ENCODE measurements around the gene SVIL.
"Not testable (repeated sequence)": the region's sequence is repeated elsewhere in the genome, so short reads cannot be mapped to it uniquely, and the experiment has no call there.

The SVIL gene

GRCh38 chr10:29649561-29650551, 15.1 kb upstream of the SVIL start:
- DNase-seq (ENCODE audit: low spot score): no peak

DNA sequence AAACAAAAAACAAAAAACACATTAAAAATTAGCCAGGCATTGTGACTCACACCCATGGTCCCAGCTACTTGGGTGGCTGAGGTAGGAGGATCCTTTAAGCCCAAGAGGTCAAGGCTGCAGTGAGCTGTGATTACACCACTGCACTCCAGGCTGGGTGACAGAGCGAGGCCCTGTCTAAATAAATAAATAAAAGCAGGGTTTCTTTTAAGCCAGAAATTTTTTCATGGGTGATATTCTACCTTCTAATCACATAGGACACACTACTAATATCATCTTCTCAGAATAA, 14.2 kb upstream of the SVIL start:
- no peak for DNase-seq (ENCODE audit: low spot score)

DNA sequence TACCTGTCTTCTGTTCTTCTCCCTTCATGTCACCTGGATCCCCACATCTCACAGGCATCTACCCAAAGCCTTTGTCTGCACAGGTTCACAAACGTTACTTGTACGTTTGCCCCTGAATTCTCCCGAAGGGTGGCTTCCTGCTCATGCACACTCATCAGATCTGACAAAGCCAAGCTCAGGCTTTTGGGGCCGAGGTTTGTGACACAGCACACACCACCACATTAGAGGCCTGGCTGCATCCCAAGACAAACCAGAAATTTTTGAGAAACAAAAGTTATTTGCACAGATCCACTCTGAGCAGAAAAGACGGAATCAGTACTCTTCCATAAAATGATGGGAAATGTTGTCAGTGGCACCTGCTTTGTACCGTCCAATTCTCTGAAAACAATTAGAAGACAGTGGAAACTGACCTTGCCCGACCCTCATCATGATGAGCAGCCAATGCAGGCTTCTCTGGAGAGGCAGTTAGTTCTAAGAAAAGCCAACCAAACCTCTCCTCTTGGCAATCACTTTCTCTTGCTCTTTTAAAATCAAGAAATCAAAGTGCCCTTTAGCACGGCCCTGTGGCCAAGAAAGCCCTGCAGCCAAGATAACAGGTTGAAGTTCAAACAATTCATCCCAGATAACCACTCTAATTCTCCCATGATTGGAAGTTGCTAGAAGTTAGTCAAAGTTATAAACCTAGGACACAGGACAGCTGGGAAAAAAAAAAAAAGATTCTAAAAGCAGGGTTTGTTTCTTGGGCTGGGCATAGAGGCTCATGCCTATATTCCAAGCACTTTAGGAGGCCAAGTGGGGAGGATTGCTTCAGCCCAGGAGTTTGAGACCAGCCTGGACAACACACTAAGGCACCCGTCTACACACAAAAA, 13.6 kb upstream of the SVIL start:
- DNase-seq (ENCODE audit: low spot score): no peak

GRCh38 chr10:29647478-29647877, 12.7 kb upstream of the SVIL start:
- no peak for DNase-seq (ENCODE audit: low spot score)

- DNase-seq (ENCODE audit: low spot score): no peak
These were observed 12.2 kb upstream of the SVIL start for GRCh38 chr10:29646960-29647461.

DNA sequence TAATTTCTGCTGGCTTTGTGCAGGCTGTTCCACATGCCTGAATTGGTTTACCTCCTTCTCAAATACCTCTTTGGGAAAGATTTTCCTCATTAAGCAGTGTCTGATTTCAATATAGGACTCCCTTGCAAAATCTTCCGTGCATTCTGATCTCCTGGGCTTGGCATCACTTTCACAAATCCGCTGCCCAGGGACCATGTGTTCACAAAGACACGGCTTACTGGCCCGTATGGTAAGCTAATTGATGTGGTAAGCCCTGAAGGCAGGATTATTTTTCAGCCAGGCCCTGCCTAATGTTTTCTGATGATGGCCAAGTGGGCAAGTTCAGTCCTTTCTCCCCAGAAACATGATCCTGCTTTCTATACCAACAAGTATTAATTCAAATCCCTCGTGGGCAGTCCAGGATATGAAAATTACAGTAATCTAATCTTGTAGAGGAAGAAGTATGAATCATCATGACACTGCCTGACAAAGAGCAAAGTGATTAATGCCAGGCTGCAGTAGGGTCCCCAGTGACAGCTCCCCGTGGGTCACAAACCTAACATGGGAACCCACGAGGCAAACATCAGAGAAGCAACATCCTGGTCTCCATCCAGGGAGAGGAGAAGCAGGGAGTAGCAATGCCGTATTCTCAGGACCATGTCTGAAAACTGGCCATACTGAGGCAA, 11.6 kb upstream of the SVIL start:
- no peak for DNase-seq (ENCODE audit: low spot score)

DNA sequence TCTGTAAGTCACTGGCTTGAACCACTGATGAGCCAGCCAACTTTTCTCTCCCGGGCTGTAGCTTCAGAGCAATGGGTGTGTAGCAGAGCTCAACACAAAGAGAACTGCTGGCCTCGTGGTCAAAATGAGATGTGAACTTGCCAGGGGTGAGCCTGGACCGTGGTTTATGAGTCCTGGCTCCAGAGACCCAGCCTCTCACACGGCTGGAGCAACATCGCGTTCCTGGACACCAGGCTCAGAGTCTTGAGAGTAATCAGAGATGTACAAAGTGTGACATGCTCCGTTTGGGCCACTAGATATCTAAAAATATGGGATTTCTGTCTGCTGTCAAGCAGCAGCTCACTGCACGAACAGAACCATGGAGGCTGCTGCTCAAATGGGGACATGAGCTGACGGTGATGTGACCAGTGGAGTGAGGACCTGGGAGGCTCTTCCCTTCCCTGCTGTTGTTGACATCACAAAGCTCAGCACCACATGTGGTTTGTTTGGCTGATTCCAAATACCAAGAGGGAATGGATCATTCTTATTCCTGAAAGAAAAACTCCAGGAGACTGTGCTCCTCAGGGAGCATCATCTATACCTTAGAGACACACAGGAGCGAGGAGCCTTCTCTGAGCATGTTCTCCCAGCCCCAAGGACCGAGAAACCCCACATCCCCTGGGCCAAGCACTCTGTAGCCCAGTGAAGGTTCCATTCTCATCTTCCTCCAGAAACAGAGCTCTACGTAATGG, 9.2 kb upstream of the SVIL start:
- no peak for DNase-seq (ENCODE audit: low spot score)

DNA sequence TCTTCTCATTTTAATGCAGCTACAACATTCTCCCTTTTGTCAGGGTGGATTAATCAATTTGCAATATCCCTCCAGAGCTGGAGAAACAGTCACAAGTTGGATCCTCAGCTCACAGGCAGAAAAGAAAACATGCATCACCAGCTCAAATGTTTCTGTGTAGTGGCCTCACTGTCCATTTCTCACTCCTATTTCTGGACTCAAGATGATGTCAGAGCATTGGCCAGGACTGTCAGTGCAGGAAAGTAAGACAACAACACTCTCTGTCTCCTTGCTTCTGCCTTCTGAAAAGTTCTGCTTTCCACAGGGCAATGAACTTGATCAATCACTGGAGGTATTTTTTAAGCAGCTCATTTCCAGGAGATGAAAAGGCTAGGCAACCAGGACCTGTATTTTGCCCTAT, 8.2 kb upstream of the SVIL start:
- no peak for DNase-seq (ENCODE audit: low spot score)

DNA sequence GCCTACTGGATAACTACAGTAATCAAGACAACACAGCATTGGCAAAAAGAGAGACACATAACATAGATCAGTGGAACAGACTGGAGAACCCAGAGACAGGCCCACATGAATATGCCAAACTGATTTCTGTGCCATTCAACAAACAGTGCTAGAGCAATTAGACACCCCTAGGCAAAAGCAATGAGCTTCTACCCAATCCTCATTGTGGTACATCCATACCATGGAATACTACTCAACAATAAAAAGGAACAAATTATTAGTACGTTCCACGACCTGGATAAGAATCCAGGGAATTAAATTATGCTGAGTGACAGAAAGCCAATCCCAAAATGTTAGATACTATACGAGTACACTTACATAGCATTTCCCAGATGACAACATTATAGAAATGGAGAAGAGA, 2.8 kb upstream of the SVIL start:
- DNase-seq (ENCODE audit: low spot score): no peak

DNA sequence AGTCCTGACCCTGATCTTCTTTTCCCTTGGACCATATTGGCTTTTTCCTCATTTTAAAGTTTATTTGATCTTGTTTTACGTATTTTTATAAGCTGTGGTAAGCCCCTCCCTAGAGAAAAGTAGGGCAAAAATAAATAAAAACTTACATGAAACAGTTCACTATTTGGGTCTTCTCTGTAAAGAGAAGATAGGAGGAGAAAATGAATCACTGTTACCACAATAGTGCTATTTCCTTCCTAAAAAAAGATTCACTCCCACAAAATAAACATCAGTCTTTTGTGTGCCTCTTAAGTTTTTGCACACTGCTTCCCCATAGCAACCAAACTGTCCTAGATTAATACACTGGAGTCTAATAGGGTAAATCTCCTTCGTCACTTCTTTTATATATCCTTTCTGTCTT, 1.4 kb upstream of the SVIL start:
- DNase-seq (ENCODE audit: low spot score): no peak

- no peak for DNase-seq (ENCODE audit: low spot score)
These were observed 957 bp upstream of the SVIL start for GRCh38 chr10:29635711-29636144.

- no peak for DNase-seq (ENCODE audit: low spot score)
These were observed 666 bp downstream of the SVIL start for GRCh38 chr10:29634105-29634504.

DNA sequence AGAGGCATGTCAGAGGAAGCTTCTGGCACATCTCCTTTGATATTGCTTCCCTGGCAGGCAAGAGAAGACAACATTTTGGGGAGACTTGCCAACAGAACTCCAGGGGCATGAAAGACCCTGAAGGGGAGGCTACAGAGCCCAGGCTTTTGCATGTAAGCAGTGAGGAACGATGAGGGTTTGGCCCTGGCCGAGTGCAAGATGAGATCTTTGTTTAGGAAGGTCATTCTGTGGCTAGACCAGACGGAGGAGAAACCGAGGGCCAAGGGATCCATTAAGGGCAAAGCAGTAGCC, 3.8 kb downstream of the SVIL start:
- no peak for DNase-seq (ENCODE audit: low spot score)

DNA sequence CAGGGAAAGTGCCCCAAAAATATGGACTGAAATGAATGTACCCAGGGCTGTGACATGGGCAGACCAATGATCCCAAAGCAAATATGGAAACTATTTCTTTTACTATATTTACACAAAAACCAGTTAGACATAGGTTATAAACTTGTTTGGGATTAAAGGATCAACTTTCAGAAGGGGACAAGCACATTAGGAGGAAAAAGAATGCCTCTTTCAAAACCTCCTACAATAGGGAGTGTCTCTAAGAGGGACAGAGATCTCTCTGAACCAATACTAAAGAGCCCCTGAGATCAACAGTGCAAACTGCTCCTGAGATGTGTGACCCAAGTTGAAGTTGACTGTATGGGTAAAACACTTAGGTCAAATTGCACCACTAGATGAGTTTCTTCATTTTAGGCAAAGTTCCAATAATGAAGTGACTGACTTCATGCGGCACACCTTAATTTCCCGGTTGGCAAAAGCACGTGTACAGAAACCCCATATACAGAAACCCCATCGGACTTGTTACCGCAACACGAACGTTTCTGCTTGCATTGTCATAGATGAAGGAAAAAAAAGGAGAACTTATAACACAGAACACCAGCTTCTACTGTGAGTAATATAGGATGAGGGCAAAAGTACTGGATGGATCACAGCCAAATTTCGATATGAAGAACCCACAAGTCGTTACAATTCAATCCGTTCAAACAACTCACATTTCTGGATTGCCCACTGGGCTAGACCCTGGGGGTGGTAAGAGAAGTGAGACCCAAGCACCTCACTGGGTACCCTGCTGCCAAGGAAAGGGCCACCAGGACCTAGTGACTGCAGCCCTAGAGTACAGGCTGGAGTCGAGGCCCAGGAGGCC, 4.3 kb downstream of the SVIL start:
- no peak for DNase-seq (ENCODE audit: low spot score)

DNA sequence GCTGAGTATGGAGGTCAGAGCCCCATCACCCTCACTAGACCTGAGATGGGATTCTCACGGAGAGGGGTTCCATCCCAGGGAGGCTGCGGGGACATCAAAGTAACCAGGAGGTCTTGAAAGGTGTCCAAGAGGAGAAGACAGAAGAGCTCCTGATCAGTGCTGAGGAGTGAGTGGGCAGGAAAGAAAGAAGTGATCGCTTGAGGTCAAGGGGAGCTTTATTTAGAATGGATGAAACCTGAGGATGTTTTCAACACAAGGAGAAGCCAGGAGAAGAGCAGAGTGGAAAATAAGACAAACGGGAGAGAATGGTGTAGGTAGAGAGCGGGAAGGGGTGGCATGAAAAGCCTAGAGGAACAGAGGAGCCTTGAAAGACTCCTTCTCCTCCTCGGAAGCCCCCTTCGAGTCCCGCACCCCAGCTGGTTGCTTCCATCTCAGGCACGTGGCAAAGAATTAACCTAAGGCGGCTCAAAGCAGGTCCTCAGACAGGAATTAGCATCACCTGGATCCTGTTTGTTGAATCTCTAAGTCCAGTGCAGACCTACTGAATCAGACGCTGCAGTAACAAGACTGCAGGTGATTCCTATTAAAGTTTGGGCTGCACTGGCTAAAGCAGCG, 5.8 kb downstream of the SVIL start:
- DNase-seq (ENCODE audit: low spot score): no peak

DNA sequence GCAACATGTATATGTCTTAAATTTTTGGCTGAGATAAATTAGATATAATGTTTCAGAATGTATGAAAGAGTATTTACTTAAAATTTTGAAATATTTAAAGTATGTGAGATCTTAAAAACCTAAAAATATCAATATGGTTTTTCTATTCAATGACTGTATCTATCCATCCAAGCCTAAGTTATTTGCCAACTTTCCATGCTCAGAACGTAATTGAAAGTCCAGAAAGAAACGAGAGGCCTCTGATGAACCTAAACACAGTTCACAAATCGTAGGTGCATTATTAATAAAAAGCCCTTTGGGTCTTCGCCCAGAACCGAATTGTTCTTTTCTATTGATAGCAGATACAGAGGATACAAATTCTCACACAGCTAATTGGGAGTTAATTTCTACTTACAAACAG, 6.5 kb downstream of the SVIL start:
- DNase-seq (ENCODE audit: low spot score): no peak

GRCh38 chr10:29627201-29628132, 7.3 kb downstream of the SVIL start:
- DNase-seq (ENCODE audit: low spot score): no peak

GRCh38 chr10:29624357-29624756, 10.4 kb downstream of the SVIL start:
- not testable (repeated sequence) for DNase-seq (ENCODE audit: low spot score)

GRCh38 chr10:29623797-29624196, 11.0 kb downstream of the SVIL start:
- no peak for DNase-seq (ENCODE audit: low spot score)

All from iPS-NIHi11 (cell line).